Measurements from ENCODE around the gene RPL34.
"Not testable (repeated sequence)": the region's sequence is repeated elsewhere in the genome, so short reads cannot be mapped to it uniquely, and the experiment has no call there.

Gene RPL34

GRCh38 chr4:108620101-108620932 is at the start of gene RPL34:
Gene RPL34 (plus strand): TSS chr4:108620576. CDS start chr4:108621960, 1,384 bp downstream.
- peak; percentile 87 for DNase-seq

- DNase-seq, result no peak
Measured at GRCh38 chr4:108570993-108571569, 49.3 kb upstream of the RPL34 start.

- DNase-seq, result no peak
Measured at GRCh38 chr4:108574402-108574801, 46.0 kb upstream of the RPL34 start.

- no peak for DNase-seq
Measured at GRCh38 chr4:108581083-108581482, 39.3 kb upstream of the RPL34 start.

- no peak for DNase-seq
Measured at GRCh38 chr4:108586778-108587177, 33.6 kb upstream of the RPL34 start.

GRCh38 chr4:108588878-108589277 is 31.5 kb upstream of the RPL34 start:
- no peak for DNase-seq

- no peak for DNase-seq
Measured at GRCh38 chr4:108589961-108590360, 30.4 kb upstream of the RPL34 start.

- DNase-seq, result no peak
Measured at GRCh38 chr4:108590776-108591175, 29.6 kb upstream of the RPL34 start.

GRCh38 chr4:108592674-108592986 is 27.7 kb upstream of the RPL34 start:
- DNase-seq, result no peak

GRCh38 chr4:108594296-108594695 is 26.1 kb upstream of the RPL34 start:
- DNase-seq, result not testable (repeated sequence)

GRCh38 chr4:108596344-108596743 is 24.0 kb upstream of the RPL34 start:
- DNase-seq, result no peak

- DNase-seq, result no peak
Measured at GRCh38 chr4:108601106-108601505, 19.3 kb upstream of the RPL34 start.

GRCh38 chr4:108601532-108601931 is 18.8 kb upstream of the RPL34 start:
- DNase-seq, result no peak

- no peak for DNase-seq
Measured at GRCh38 chr4:108602163-108602562, 18.2 kb upstream of the RPL34 start.

- DNase-seq, result no peak
Measured at GRCh38 chr4:108607079-108607815, 13.1 kb upstream of the RPL34 start.

- no peak for DNase-seq
Measured at GRCh38 chr4:108611365-108611764, 9.0 kb upstream of the RPL34 start.

- no peak for DNase-seq
Measured at GRCh38 chr4:108612365-108612764, 8.0 kb upstream of the RPL34 start.

GRCh38 chr4:108619372-108620100 is 840 bp upstream of the RPL34 start:
- no peak for DNase-seq

GRCh38 chr4:108620933-108621905 is 843 bp downstream of the RPL34 start:
- no peak for DNase-seq

- DNase-seq, result no peak
Measured at GRCh38 chr4:108622022-108622421, 1.6 kb downstream of the RPL34 start.

- no peak for DNase-seq
Measured at GRCh38 chr4:108622828-108623227, 2.5 kb downstream of the RPL34 start.
